Right forelimb (tissue), 1 donor: ENCODE results near the gene ADAMTS8.
"Not testable (repeated sequence)": the region's sequence is repeated elsewhere in the genome, so short reads cannot be mapped to it uniquely, and the experiment has no call there.

Experiments
- DNase-seq: peaks from one replicate; pipeline ENCODE4 v3.0.0-alpha.2; 2018

ADAMTS8 gene

GRCh38 chr11:130459521-130459920 lies 31.1 kb upstream of the ADAMTS8 start:
- no peak for DNase-seq

- no peak for DNase-seq
Measured at GRCh38 chr11:130458410-130458729, 30.0 kb upstream of the ADAMTS8 start.

GRCh38 chr11:130457623-130458409 lies 29.4 kb upstream of the ADAMTS8 start:
- peak; percentile 55 for DNase-seq

GRCh38 chr11:130456286-130456685 lies 27.9 kb upstream of the ADAMTS8 start:
- DNase-seq, result no peak

- no peak for DNase-seq
Measured at GRCh38 chr11:130455483-130456127, 27.2 kb upstream of the ADAMTS8 start.

- DNase-seq, result no peak
Measured at GRCh38 chr11:130454491-130455252, 26.3 kb upstream of the ADAMTS8 start.

GRCh38 chr11:130452940-130453339 lies 24.5 kb upstream of the ADAMTS8 start:
- no peak for DNase-seq

GRCh38 chr11:130452176-130452575 lies 23.8 kb upstream of the ADAMTS8 start:
- DNase-seq, result no peak

- DNase-seq, result peak; percentile 65
Measured at GRCh38 chr11:130451231-130452019, 23.0 kb upstream of the ADAMTS8 start.

GRCh38 chr11:130449996-130450769 lies 21.8 kb upstream of the ADAMTS8 start:
- DNase-seq, result peak; percentile 87

GRCh38 chr11:130449310-130449990 lies 21.0 kb upstream of the ADAMTS8 start:
- no peak for DNase-seq

- DNase-seq, result peak; percentile 90
Measured at GRCh38 chr11:130448416-130449309, 20.3 kb upstream of the ADAMTS8 start, which contains the start of gene ADAMTS15. Gene ADAMTS15, plus strand, starts transcription at chr11:130448645. Its CDS starts 329 bp downstream, at chr11:130448974.

- no peak for DNase-seq
Measured at GRCh38 chr11:130448039-130448415, 19.6 kb upstream of the ADAMTS8 start.

GRCh38 chr11:130445788-130446187 lies 17.4 kb upstream of the ADAMTS8 start:
- DNase-seq, result no peak

- DNase-seq, result peak; percentile 61
Measured at GRCh38 chr11:130442737-130443136, 14.3 kb upstream of the ADAMTS8 start.

- no peak for DNase-seq
Measured at GRCh38 chr11:130441719-130442118, 13.3 kb upstream of the ADAMTS8 start.

- no peak for DNase-seq
Measured at GRCh38 chr11:130439876-130440275, 11.5 kb upstream of the ADAMTS8 start.

- no peak for DNase-seq
Measured at GRCh38 chr11:130439160-130439519, 10.7 kb upstream of the ADAMTS8 start.

GRCh38 chr11:130438401-130439159 lies 10.2 kb upstream of the ADAMTS8 start:
- DNase-seq, result not testable (repeated sequence)

- no peak for DNase-seq
Measured at GRCh38 chr11:130437848-130438247, 9.4 kb upstream of the ADAMTS8 start.
